SK-N-MC (cell line): ENCODE results near the gene CXADR.

Experiments
- EZH2 ChIP-seq: fragments of 200-600 bp; sonication (generic); IDR thresholded peaks from one replicate; pipeline ENCODE4 v1.6.1; 2017; ENCODE audit warnings: antibody characterized with exemption
- FOXP2 ChIP-seq: optimal IDR thresholded peaks from 2 replicates; pipeline ENCODE3; 2011; ENCODE audit warnings: mild to moderate bottlenecking, moderate library complexity; ENCODE audit not compliant: insufficient read depth; ENCODE audit errors: extremely low read length, control extremely low read depth
- POLR2AphosphoS5 ChIP-seq: IDR thresholded peaks from 2 replicates; pipeline ENCODE4 v1.6.1; 2012; ENCODE audit warnings: mild to moderate bottlenecking, low read depth, low read length, borderline replicate concordance

- TF ChIP-seq EZH2 (no peak), POLR2AphosphoS5 (no peak), FOXP2 (no peak)
These were observed 11.8 kb downstream of the CXADR start for GRCh38 chr21:17524635-17525034.
